CD4-positive, alpha-beta memory T cell (primary cell): ENCODE data around the gene HPS5. TPM values are rescaled to one million over a fixed set of nuclear protein-coding genes. Genes with fewer than 3 reads are reported as not detected.

Source experiments
- CTCF ChIA-PET: fragments of 350-600 bp; sonication (Branson Sonifier 250); formaldehyde crosslinking; loops from one replicate; lab custom pipeline; 2021; ENCODE audit warnings: inconsistent platforms; ENCODE audit not compliant: partially characterized antibody; lab: Charles Lee
- POLR2A ChIA-PET: fragments of 350-600 bp; sonication (Branson Sonifier 250); formaldehyde crosslinking; loops from one replicate; lab custom pipeline; 2021; ENCODE audit not compliant: partially characterized antibody; lab: Charles Lee
- DNase-seq, 5 donors: peaks; one replicate each; pipeline versions ENCODE4 v3.0.0 to v3.0.0-alpha.2; 2020 to 2022; ENCODE audit warnings: mixed read lengths in 1 of 5
- H3K27ac ChIP-seq: one replicate; pipeline ENCODE4 v1.7.0; 2013; ENCODE audit warnings: low read depth, low read length
- H3K27me3 ChIP-seq: 2 replicates; pipeline ENCODE4 v1.7.0; 2013; ENCODE audit warnings: mild to moderate bottlenecking, low read length, moderate library complexity; ENCODE audit not compliant: insufficient read depth
- H3K36me3 ChIP-seq: 2 replicates; pipeline ENCODE4 v1.7.0; 2013; ENCODE audit warnings: mild to moderate bottlenecking, low read length, moderate library complexity; ENCODE audit not compliant: insufficient read depth
- H3K4me1 ChIP-seq: 2 replicates; pipeline ENCODE4 v1.7.0; 2013; ENCODE audit warnings: mild to moderate bottlenecking, low read length, moderate library complexity; ENCODE audit not compliant: insufficient read depth
- H3K4me3 ChIP-seq, 2 donors: one replicate each; pipeline ENCODE4 v1.7.0; 2013; ENCODE audit warnings: low read length in 2 of 2, mild to moderate bottlenecking in 1 of 2
- H3K9me3 ChIP-seq, 2 donors: one replicate each; pipeline ENCODE4 v1.7.0; 2013; ENCODE audit warnings: low read length in 2 of 2, control low read depth in 1 of 2; ENCODE audit not compliant: control insufficient read depth in 1 of 2
- H3K27ac Mint-ChIP-seq, 7 donors: one replicate each; pipeline ENCODE4 v1.8.0; 2020 to 2021; ENCODE audit warnings: mixed read lengths in 7 of 7, mild to moderate bottlenecking in 6 of 7, inconsistent platforms in 3 of 7, moderate library complexity in 3 of 7
- H3K27me3 Mint-ChIP-seq, 2 donors: one replicate each; pipeline ENCODE4 v1.8.0; 2020 to 2021; ENCODE audit warnings: mixed read lengths in 2 of 2
- H3K36me3 Mint-ChIP-seq, 2 donors: one replicate each; pipeline ENCODE4 v1.8.0; 2020 to 2021; ENCODE audit warnings: mixed read lengths in 2 of 2, inconsistent platforms in 1 of 2, mild to moderate bottlenecking in 1 of 2
- H3K4me1 Mint-ChIP-seq, 4 donors: one replicate each; pipeline ENCODE4 v1.8.0; 2020 to 2021; ENCODE audit warnings: mixed read lengths in 4 of 4, mild to moderate bottlenecking in 1 of 4
- H3K4me3 Mint-ChIP-seq, 8 donors: one replicate each; pipeline ENCODE4 v1.8.0; 2020 to 2021; ENCODE audit warnings: mixed read lengths in 8 of 8, mild to moderate bottlenecking in 7 of 8, moderate library complexity in 6 of 8, inconsistent platforms in 3 of 8
- H3K9me3 Mint-ChIP-seq, 8 donors: one replicate each; pipeline ENCODE4 v1.8.0; 2020 to 2021; ENCODE audit warnings: mixed read lengths in 8 of 8, mild to moderate bottlenecking in 5 of 8, inconsistent platforms in 3 of 8, moderate library complexity in 1 of 8
- intact Hi-C: fragments of 100-400 bp; cut with micrococcal nuclease; formaldehyde crosslinking; loops from one replicate; pipeline ENCODE4 v1.15.1; 2023
- polyA plus RNA-seq, 2 donors: library from polyadenylated mRNA; unstranded; fragments of 300-500 nt; fragmentation: Illumina TruSeq; gene quantifications; one replicate each; pipeline ENCODE4 v1.2.3, GENCODE V29; 2021
- total RNA-seq, 2 experiments: library from RNA; stranded (reverse); gene quantifications; one replicate each; pipeline ENCODE4 v1.2.3, GENCODE V29; 2021

The HPS5 gene, protein sequence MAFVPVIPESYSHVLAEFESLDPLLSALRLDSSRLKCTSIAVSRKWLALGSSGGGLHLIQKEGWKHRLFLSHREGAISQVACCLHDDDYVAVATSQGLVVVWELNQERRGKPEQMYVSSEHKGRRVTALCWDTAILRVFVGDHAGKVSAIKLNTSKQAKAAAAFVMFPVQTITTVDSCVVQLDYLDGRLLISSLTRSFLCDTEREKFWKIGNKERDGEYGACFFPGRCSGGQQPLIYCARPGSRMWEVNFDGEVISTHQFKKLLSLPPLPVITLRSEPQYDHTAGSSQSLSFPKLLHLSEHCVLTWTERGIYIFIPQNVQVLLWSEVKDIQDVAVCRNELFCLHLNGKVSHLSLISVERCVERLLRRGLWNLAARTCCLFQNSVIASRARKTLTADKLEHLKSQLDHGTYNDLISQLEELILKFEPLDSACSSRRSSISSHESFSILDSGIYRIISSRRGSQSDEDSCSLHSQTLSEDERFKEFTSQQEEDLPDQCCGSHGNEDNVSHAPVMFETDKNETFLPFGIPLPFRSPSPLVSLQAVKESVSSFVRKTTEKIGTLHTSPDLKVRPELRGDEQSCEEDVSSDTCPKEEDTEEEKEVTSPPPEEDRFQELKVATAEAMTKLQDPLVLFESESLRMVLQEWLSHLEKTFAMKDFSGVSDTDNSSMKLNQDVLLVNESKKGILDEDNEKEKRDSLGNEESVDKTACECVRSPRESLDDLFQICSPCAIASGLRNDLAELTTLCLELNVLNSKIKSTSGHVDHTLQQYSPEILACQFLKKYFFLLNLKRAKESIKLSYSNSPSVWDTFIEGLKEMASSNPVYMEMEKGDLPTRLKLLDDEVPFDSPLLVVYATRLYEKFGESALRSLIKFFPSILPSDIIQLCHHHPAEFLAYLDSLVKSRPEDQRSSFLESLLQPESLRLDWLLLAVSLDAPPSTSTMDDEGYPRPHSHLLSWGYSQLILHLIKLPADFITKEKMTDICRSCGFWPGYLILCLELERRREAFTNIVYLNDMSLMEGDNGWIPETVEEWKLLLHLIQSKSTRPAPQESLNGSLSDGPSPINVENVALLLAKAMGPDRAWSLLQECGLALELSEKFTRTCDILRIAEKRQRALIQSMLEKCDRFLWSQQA
- 10 to 100 TPM; 22.1 to 23.7 TPM for total RNA-seq
- 10 to 100 TPM; 14.2 to 15.1 TPM for polyA plus RNA-seq

- Mint-ChIP-seq H3K4me3 (peak within 1 kb of the TSS; percentile 96 to 99 (median 98)), H3K27ac (peak within 1 kb of the TSS; percentile 99 to 100 (median 100)), H3K9me3 (no peaks in the 10 kb centered on the region), H3K36me3 (peaks cover 8 to 43% of the 10 kb centered on the region in 2 donors), H3K27me3 (no peaks in the 10 kb centered on the region), H3K4me1 (peaks cover 50 to 86% (median 66%) of the 10 kb centered on the region in 4 donors)
- DNase-seq = peak; percentile 97 to 99 (median 98)
- ChIA-PET CTCF (interaction anchor here (1.0 to 1.5 kb wide), 4 partner anchors 9 to 204 kb away, joined by 3 to 6 read pairs (median 4); partner anchors contain the start of gene TSG101), POLR2A (interaction anchor here (0.6 to 4.8 kb wide), 32 partner anchors 9 to 1245 kb away, joined by 3 to 171 read pairs (median 3); partner anchors contain the start of genes LDHA, RPS13, SERGEF and SPTY2D1)
- Histone ChIP-seq H3K4me1 (peaks cover 65% of the 10 kb centered on the region), H3K27ac (peak within 1 kb of the TSS; percentile 99), H3K9me3 (no peaks in the 10 kb centered on the region), H3K27me3 (no peaks in the 10 kb centered on the region), H3K36me3 (no peaks in the 10 kb centered on the region), H3K4me3 (peak within 1 kb of the TSS; percentile 72 to 93)
- intact Hi-C loops = loop anchor here (1.0 to 10.0 kb wide), 6 partner anchors 10 to 312 kb away; partner anchors contain the start of genes SAAL1, SERGEF, SPTY2D1 and TSG101
Measured at GRCh38 chr11:18321969-18322711, at the start of gene HPS5, which contains the start of gene GTF2H1. Gene HPS5, minus strand, starts transcription at chr11:18322140. Its CDS starts 4,282 bp downstream, at chr11:18317858. Gene GTF2H1, plus strand, starts transcription at chr11:18322567. Its CDS starts 10,508 bp downstream, at chr11:18333075.

GRCh38 chr11:18371279-18371678 lies 49.3 kb upstream of the HPS5 start:
- Histone ChIP-seq H3K27me3 (no peaks in the 10 kb centered on the region), H3K27ac (no peak overlapping the region), H3K36me3 (no peaks in the 10 kb centered on the region), H3K9me3 (no peaks in the 10 kb centered on the region), H3K4me1 (no peaks in the 10 kb centered on the region), H3K4me3 (no peak overlapping the region)
- Mint-ChIP-seq H3K4me3 (no peak overlapping the region), H3K36me3 (peaks cover 2 to 16% of the 10 kb centered on the region in 2 donors), H3K4me1 (peaks cover 6 to 11% (median 8%) of the 10 kb centered on the region in 4 donors), H3K27me3 (no peaks in the 10 kb centered on the region), H3K9me3 (no peaks in the 10 kb centered on the region), H3K27ac (peak overlapping the region in 1 of 7 donors; percentile 56)
- ChIA-PET POLR2A (interaction anchor here (1.7 to 2.6 kb wide), 2 partner anchors 12 to 24 kb away, joined by 6 to 13 read pairs; partner anchors contain the start of gene LDHA), CTCF (interaction anchor here (0.9 kb wide), 1 partner anchor 12 kb away, joined by 3 read pairs; no protein-coding TSS in a partner anchor)
- no peak for DNase-seq
- intact Hi-C loops = no loop called here

DNA sequence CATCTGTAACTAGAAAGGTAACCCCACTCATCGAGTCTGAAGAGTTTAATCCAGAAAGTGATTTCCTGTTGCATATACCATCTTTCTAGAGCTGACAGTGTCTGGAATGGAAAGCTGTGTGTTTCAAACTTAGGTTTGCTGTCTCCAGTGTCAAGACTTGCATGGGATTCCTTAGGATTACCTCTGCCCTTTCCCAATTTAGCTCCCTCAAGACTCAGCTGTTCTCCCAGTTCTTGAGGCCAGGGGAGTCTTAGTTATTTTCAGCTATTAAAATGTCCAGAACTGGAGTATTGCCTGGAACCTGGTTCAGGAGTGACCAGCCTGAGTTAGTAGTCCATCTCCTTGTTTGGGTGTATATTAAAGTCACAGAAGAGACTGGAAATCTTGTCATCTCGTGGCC lies 47.5 kb upstream of the HPS5 start:
- CTCF ChIA-PET = no interaction called here
- Mint-ChIP-seq H3K27ac (peak overlapping the region in 5 of 7 donors; percentile 39 to 83 (median 70)), H3K9me3 (no peaks in the 10 kb centered on the region), H3K27me3 (no peaks in the 10 kb centered on the region), H3K4me3 (no peak overlapping the region), H3K4me1 (peaks cover 11 to 18% (median 14%) of the 10 kb centered on the region in 4 donors), H3K36me3 (peaks cover 11 to 30% of the 10 kb centered on the region in 2 donors)
- Histone ChIP-seq H3K36me3 (peaks cover 10% of the 10 kb centered on the region), H3K4me1 (no peaks in the 10 kb centered on the region), H3K9me3 (no peaks in the 10 kb centered on the region), H3K4me3 (no peak overlapping the region), H3K27ac (no peak overlapping the region), H3K27me3 (no peaks in the 10 kb centered on the region)
- POLR2A ChIA-PET = interaction anchor here (2.6 kb wide), 1 partner anchor 26 kb away, joined by 13 read pairs; the partner anchor contains the start of gene LDHA
- no peak for DNase-seq
- intact Hi-C loops = no loop called here

GRCh38 chr11:18368221-18368620 lies 46.3 kb upstream of the HPS5 start:
- H3K27ac Mint-ChIP-seq = peak overlapping the region in 6 of 7 donors; percentile 0 to 82 (median 60)
- Histone ChIP-seq H3K36me3 (peaks cover 19% of the 10 kb centered on the region), H3K9me3 (no peaks in the 10 kb centered on the region), H3K4me3 (no peak overlapping the region), H3K4me1 (no peaks in the 10 kb centered on the region), H3K27me3 (no peaks in the 10 kb centered on the region), H3K27ac (no peak overlapping the region)
- H3K27me3 Mint-ChIP-seq = no peaks in the 10 kb centered on the region
- no peak for DNase-seq
- ChIA-PET CTCF (no interaction called here), POLR2A (interaction anchor here (1.4 to 2.1 kb wide), 2 partner anchors 15 to 27 kb away, joined by 5 to 10 read pairs; partner anchors contain the start of gene LDHA)
- H3K4me3 Mint-ChIP-seq = no peak overlapping the region
- peaks cover 11 to 18% (median 14%) of the 10 kb centered on the region in 4 donors for H3K4me1 Mint-ChIP-seq
- intact Hi-C loops = no loop called here
- H3K9me3 Mint-ChIP-seq = no peaks in the 10 kb centered on the region
- H3K36me3 Mint-ChIP-seq = peaks cover 19 to 40% of the 10 kb centered on the region in 2 donors

DNA sequence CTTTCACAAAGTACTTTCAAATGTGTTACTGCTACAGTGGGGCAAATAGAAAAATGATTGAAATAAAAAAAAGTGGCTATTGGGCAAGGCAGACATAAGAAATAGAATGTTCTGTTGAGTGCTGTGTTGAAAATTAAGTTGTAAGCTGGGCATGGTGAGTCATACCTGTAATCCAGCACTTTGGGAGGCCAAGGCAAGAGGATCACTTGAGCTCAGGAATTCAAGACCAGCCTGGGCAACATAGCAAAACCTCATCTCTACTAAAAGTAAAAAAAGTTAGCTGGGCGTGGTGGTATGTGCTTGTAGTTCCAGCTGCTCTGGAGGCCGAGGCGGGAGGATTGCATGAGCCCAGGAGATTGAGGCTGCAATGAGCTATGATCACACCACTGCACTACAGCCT lies 45.5 kb upstream of the HPS5 start:
- Mint-ChIP-seq H3K4me1 (peaks cover 11 to 18% (median 14%) of the 10 kb centered on the region in 4 donors), H3K27ac (peak overlapping the region in 4 of 7 donors; percentile 26 to 46 (median 26)), H3K4me3 (no peak overlapping the region), H3K36me3 (peaks cover 20 to 42% of the 10 kb centered on the region in 2 donors), H3K27me3 (no peaks in the 10 kb centered on the region), H3K9me3 (no peaks in the 10 kb centered on the region)
- Histone ChIP-seq H3K4me3 (no peak overlapping the region), H3K4me1 (no peaks in the 10 kb centered on the region), H3K27me3 (no peaks in the 10 kb centered on the region), H3K27ac (no peak overlapping the region), H3K36me3 (peaks cover 22% of the 10 kb centered on the region), H3K9me3 (no peaks in the 10 kb centered on the region)
- DNase-seq = no peak
- intact Hi-C loops = loop anchor here (2.0 kb wide), 1 partner anchor 27 kb away; the partner anchor contains the start of gene LDHA
- ChIA-PET POLR2A (interaction anchor here (1.4 to 2.1 kb wide), 2 partner anchors 16 to 28 kb away, joined by 5 to 10 read pairs; partner anchors contain the start of gene LDHA), CTCF (interaction anchor here (0.6 kb wide), 1 partner anchor 27 kb away, joined by 3 read pairs; the partner anchor contains the start of gene LDHA)
